H9 (cell line): ENCODE data around the gene PAQR5. TPM values are rescaled to one million over a fixed set of nuclear protein-coding genes. Genes with fewer than 3 reads are reported as not detected.

ENCODE experiments used
- DNase-seq: peaks from one replicate; pipeline ENCODE4 v3.0.0-alpha.2; 2017
- H2AFZ ChIP-seq: one replicate; pipeline ENCODE4 v1.6.1; 2013; ENCODE audit warnings: mild to moderate bottlenecking, low read length, control low read depth, moderate library complexity
- H2AK5ac ChIP-seq: 2 replicates; pipeline ENCODE4 v1.6.1; 2013; ENCODE audit warnings: low read length, control low read depth, mixed read lengths; ENCODE audit not compliant: insufficient read length
- H2BK120ac ChIP-seq: one replicate; pipeline ENCODE4 v1.6.1; 2013; ENCODE audit warnings: low read depth, mild to moderate bottlenecking, low read length, control low read depth, inconsistent platforms; ENCODE audit not compliant: poor library complexity, severe bottlenecking
- H2BK12ac ChIP-seq: 2 replicates; pipeline ENCODE4 v1.6.1; 2013; ENCODE audit warnings: low read length, control low read depth, mixed read lengths, low read depth; ENCODE audit not compliant: insufficient read length
- H2BK15ac ChIP-seq: 2 replicates; pipeline ENCODE4 v1.6.1; 2013; ENCODE audit warnings: low read depth, low read length, control low read depth
- H2BK20ac ChIP-seq: one replicate; pipeline ENCODE4 v1.6.1; 2013; ENCODE audit warnings: low read depth, mild to moderate bottlenecking, low read length, control low read depth, inconsistent platforms; ENCODE audit not compliant: poor library complexity, severe bottlenecking
- H2BK5ac ChIP-seq: 2 replicates; pipeline ENCODE4 v1.6.1; 2013; ENCODE audit warnings: low read length, control low read depth, mixed read lengths; ENCODE audit not compliant: insufficient read length
- H3K14ac ChIP-seq: 2 replicates; pipeline ENCODE4 v1.6.1; 2013; ENCODE audit warnings: low read length, control low read depth; ENCODE audit not compliant: insufficient read depth
- H3K18ac ChIP-seq: 2 replicates; pipeline ENCODE4 v1.6.1; 2013; ENCODE audit warnings: low read depth, mild to moderate bottlenecking, mixed read lengths, low read length, control low read depth; ENCODE audit not compliant: insufficient read length
- H3K23ac ChIP-seq: 2 replicates; pipeline ENCODE4 v1.6.1; 2013; ENCODE audit warnings: low read length, control low read depth, mixed read lengths, low read depth; ENCODE audit not compliant: insufficient read length
- H3K23me2 ChIP-seq: 2 replicates; pipeline ENCODE4 v1.6.1; 2013; ENCODE audit warnings: low read depth, mild to moderate bottlenecking, mixed read lengths, low read length, control low read depth; ENCODE audit not compliant: insufficient read length, poor library complexity, severe bottlenecking
- H3K27ac ChIP-seq: 2 replicates; pipeline ENCODE4 v1.5.1; 2013; ENCODE audit warnings: low read length, control low read depth, mixed read lengths, low read depth; ENCODE audit not compliant: insufficient read length
- H3K27me3 ChIP-seq: 2 replicates; pipeline ENCODE4 v1.6.1; 2013; ENCODE audit warnings: low read length, control low read depth, inconsistent platforms; ENCODE audit not compliant: insufficient read depth
- H3K4ac ChIP-seq: 2 replicates; pipeline ENCODE4 v1.6.1; 2013; ENCODE audit warnings: low read depth, mild to moderate bottlenecking, control low read depth, inconsistent platforms, low read length, moderate library complexity
- H3K4me1 ChIP-seq: 2 replicates; pipeline ENCODE4 v1.6.1; 2013; ENCODE audit warnings: low read length, control low read depth, inconsistent platforms; ENCODE audit not compliant: insufficient read depth
- H3K4me2 ChIP-seq: 2 replicates; pipeline ENCODE4 v1.6.1; 2013; ENCODE audit warnings: low read length, control low read depth, mixed read lengths; ENCODE audit not compliant: insufficient read length, insufficient read depth
- H3K56ac ChIP-seq: 2 replicates; pipeline ENCODE4 v1.6.1; 2013; ENCODE audit warnings: low read depth, mild to moderate bottlenecking, mixed read lengths, low read length, control low read depth; ENCODE audit not compliant: insufficient read length
- H3K79me1 ChIP-seq: 2 replicates; pipeline ENCODE4 v1.6.1; 2013; ENCODE audit warnings: low read depth, mild to moderate bottlenecking, moderate library complexity, low read length, control low read depth, inconsistent platforms; ENCODE audit not compliant: insufficient read depth, poor library complexity, severe bottlenecking
- H3K79me2 ChIP-seq: 2 replicates; pipeline ENCODE4 v1.6.1; 2013; ENCODE audit warnings: low read length, control low read depth, inconsistent platforms; ENCODE audit not compliant: insufficient read depth
- H3K9ac ChIP-seq: 2 replicates; pipeline ENCODE4 v1.6.1; 2013; ENCODE audit warnings: low read length, control low read depth, mixed read lengths; ENCODE audit not compliant: insufficient read length; ENCODE audit errors: extremely low read depth
- H3K9me3 ChIP-seq: one replicate; pipeline ENCODE4 v1.6.1; 2013; ENCODE audit warnings: low read depth, low read length, inconsistent platforms; ENCODE audit not compliant: control insufficient read depth
- H3T11ph ChIP-seq: one replicate; pipeline ENCODE4 v1.6.1; 2013; ENCODE audit warnings: mild to moderate bottlenecking, low read length, control low read depth, inconsistent platforms
- H4K20me1 ChIP-seq: one replicate; pipeline ENCODE4 v1.6.1; 2013; ENCODE audit not compliant: control insufficient read depth, insufficient read length, insufficient read depth
- H4K5ac ChIP-seq: 2 replicates; pipeline ENCODE4 v1.6.1; 2013; ENCODE audit warnings: low read depth, mild to moderate bottlenecking, mixed read lengths, low read length, control low read depth; ENCODE audit not compliant: insufficient read length
- H4K8ac ChIP-seq: replicated peaks from 2 replicates; pipeline ENCODE4 v1.6.1; 2013; ENCODE audit warnings: low read length, control low read depth, mixed read lengths, low read depth; ENCODE audit not compliant: insufficient read length
- H4K91ac ChIP-seq: 2 replicates; pipeline ENCODE4 v1.6.1; 2013; ENCODE audit warnings: low read depth, mild to moderate bottlenecking, moderate library complexity, mixed read lengths, low read length, control low read depth; ENCODE audit not compliant: insufficient read length
- H3K27ac Mint-ChIP-seq, 3 experiments: 2 replicates in 2 of 3; 3 replicates in 1 of 3; pipeline ENCODE4 v1.8.0; 2020 to 2021; ENCODE audit warnings: mixed read lengths in 3 of 3, mild to moderate bottlenecking in 1 of 3, moderate library complexity in 1 of 3
- H3K27me3 Mint-ChIP-seq: 2 replicates; pipeline ENCODE4 v1.8.0; 2021; ENCODE audit warnings: low read depth, mild to moderate bottlenecking, moderate library complexity, mixed read lengths
- H3K36me3 Mint-ChIP-seq, 3 experiments: 2 replicates in 2 of 3; 3 replicates in 1 of 3; pipeline ENCODE4 v1.8.0; 2020 to 2021; ENCODE audit warnings: low read depth in 3 of 3, mixed read lengths in 3 of 3; ENCODE audit not compliant: insufficient read depth in 1 of 3
- H3K4me1 Mint-ChIP-seq, 2 experiments: 2 replicates each; pipeline ENCODE4 v1.8.0; 2020; ENCODE audit warnings: mixed read lengths in 2 of 2
- H3K4me3 Mint-ChIP-seq, 2 experiments: 2 replicates in 1 of 2; 3 replicates in 1 of 2; pipeline ENCODE4 v1.8.0; 2020 to 2021; ENCODE audit warnings: mild to moderate bottlenecking in 2 of 2, mixed read lengths in 2 of 2, moderate library complexity in 1 of 2
- H3K9me3 Mint-ChIP-seq, 2 experiments: 2 replicates in 1 of 2; 3 replicates in 1 of 2; pipeline ENCODE4 v1.8.0; 2020; ENCODE audit warnings: mild to moderate bottlenecking in 2 of 2, mixed read lengths in 2 of 2, moderate library complexity in 1 of 2
- CTCF ChIP-seq: fragments of 200-600 bp; sonication (generic); conservative IDR thresholded peaks from 3 replicates; pipeline ENCODE4 v1.8.0; 2021; ENCODE audit warnings: antibody characterized with exemption, mild to moderate bottlenecking
- WGBS: extraction: QIAGEN DNeasy Blood & Tissue Kit; methylation state at CpG from one replicate; pipeline ENCODE4 v1.1.7; 2013; ENCODE audit warnings: missing lambda C conversion rate, low lambda C conversion rate, mixed read lengths; ENCODE audit not compliant: insufficient read length; ENCODE audit errors: extremely low coverage; 5-methylcytosine and 5-hydroxymethylcytosine counted together
- total RNA-seq: library from RNA; stranded (reverse); gene quantifications from 2 replicates; pipeline ENCODE4 v1.2.1, GENCODE V29; 2021

The PAQR5 gene
- total RNA-seq, 1 experiment from 2014 or later: 1.6 TPM

DNA sequence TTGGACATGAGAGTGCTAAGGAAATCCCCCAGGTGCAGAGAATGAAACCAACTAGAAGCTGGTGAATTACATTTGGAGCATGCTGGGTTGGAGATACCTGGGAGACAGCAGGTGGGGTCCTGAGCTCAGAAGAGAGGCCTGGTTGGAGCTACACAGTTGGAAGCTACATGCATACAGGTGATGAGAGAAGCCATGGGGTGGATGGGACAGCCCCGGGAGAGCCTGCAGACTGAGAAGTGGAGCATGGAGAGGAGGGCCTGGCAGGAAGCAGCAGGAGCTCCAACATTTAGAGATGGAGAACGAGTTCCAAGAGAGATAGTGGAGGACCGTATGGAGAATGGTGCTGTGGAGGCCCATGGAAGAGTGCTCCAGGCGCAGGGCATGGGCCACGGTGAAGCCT, 10.2 kb downstream of the PAQR5 start:
- H2AK5ac ChIP-seq: no peak overlapping the region
- no peak for TF ChIP-seq CTCF
- no peak overlapping the region for H3K14ac ChIP-seq
- no peak overlapping the region for H4K5ac ChIP-seq
- H2BK15ac ChIP-seq: no peak overlapping the region
- H3K9ac ChIP-seq: no peak overlapping the region
- H2BK5ac ChIP-seq: no peak overlapping the region
- no peaks in the 10 kb centered on the region for H3K79me1 ChIP-seq
- no peaks in the 10 kb centered on the region for H4K20me1 ChIP-seq
- H3K18ac ChIP-seq: no peak overlapping the region
- H3K4me1 Mint-ChIP-seq: peaks cover 16 to 23% of the 10 kb centered on the region in 2 experiments
- H2BK20ac ChIP-seq: no peak overlapping the region
- no peak overlapping the region for H3K4me3 Mint-ChIP-seq
- peaks cover 0 to 3% of the 10 kb centered on the region in 2 experiments; a peak in 1 of 5 replicates for H3K9me3 Mint-ChIP-seq
- no peak overlapping the region for H3K4ac ChIP-seq
- H3K23ac ChIP-seq: no peak overlapping the region
- H3T11ph ChIP-seq: no peak overlapping the region
- WGBS: no CpG with 5 or more reads among the region's 5 CpGs
- no peak overlapping the region for H3K4me2 ChIP-seq
- no peaks in the 10 kb centered on the region for H3K79me2 ChIP-seq
- no peaks in the 10 kb centered on the region for H3K9me3 ChIP-seq
- H3K27ac Mint-ChIP-seq: no peak overlapping the region; a peak in 1 of 7 replicates
- no peak overlapping the region for H3K27ac ChIP-seq
- no peak for DNase-seq
- H2AFZ ChIP-seq: no peak overlapping the region
- no peak overlapping the region for H2BK12ac ChIP-seq
- H3K23me2 ChIP-seq: no peaks in the 10 kb centered on the region
- peaks cover 1% of the 10 kb centered on the region; the same call in 1 of the 2 replicates for H3K27me3 Mint-ChIP-seq
- no peak overlapping the region for H4K8ac ChIP-seq
- no peak overlapping the region for H4K91ac ChIP-seq
- no peak overlapping the region for H3K56ac ChIP-seq
- H2BK120ac ChIP-seq: no peak overlapping the region
- H3K4me1 ChIP-seq: peaks cover 6% of the 10 kb centered on the region; the same call in 1 of the 2 replicates
- H3K36me3 Mint-ChIP-seq: peaks cover 0 to 13% (median 8%) of the 10 kb centered on the region in 3 experiments; a peak in 6 of 7 replicates
- no peaks in the 10 kb centered on the region for H3K27me3 ChIP-seq
